KMS-11 (cell line): ENCODE measurements around the gene CEACAM8.
"Not testable (repeated sequence)": the region's sequence is repeated elsewhere in the genome, so short reads cannot be mapped to it uniquely, and the experiment has no call there.

Source experiments
- H2AFZ ChIP-seq: fragments of 200-600 bp; sonication (generic); 2 replicates; pipeline ENCODE4 v1.6.1; 2016; ENCODE audit warnings: antibody characterized with exemption, mixed run types, low read depth
- H3K27ac ChIP-seq: fragments of 200-600 bp; sonication (generic); 2 replicates; pipeline ENCODE4 v1.6.1; 2016; ENCODE audit warnings: mild to moderate bottlenecking, mixed run types
- H3K27me3 ChIP-seq: fragments of 200-600 bp; sonication (generic); 2 replicates; pipeline ENCODE4 v1.6.1; 2017; ENCODE audit warnings: mild to moderate bottlenecking, low read depth, mixed run types, moderate library complexity; ENCODE audit not compliant: insufficient read depth
- H3K36me3 ChIP-seq: fragments of 200-600 bp; sonication (generic); 2 replicates; pipeline ENCODE4 v1.6.1; 2017; ENCODE audit warnings: mild to moderate bottlenecking, mixed run types; ENCODE audit not compliant: insufficient read depth
- H3K4me1 ChIP-seq: fragments of 200-600 bp; sonication (generic); 2 replicates; pipeline ENCODE4 v1.6.1; 2016; ENCODE audit warnings: mild to moderate bottlenecking, low read depth, mixed run types; ENCODE audit not compliant: poor library complexity, severe bottlenecking
- H3K4me2 ChIP-seq: fragments of 200-600 bp; sonication (generic); 2 replicates; pipeline ENCODE4 v1.7.0; 2016; ENCODE audit warnings: mild to moderate bottlenecking, mixed run types
- H3K4me3 ChIP-seq: fragments of 200-600 bp; sonication (generic); IDR thresholded peaks from 2 replicates; pipeline ENCODE4 v1.6.1; 2017; ENCODE audit warnings: low read depth, low read length, mixed read lengths; ENCODE audit not compliant: insufficient read depth
- H3K79me2 ChIP-seq: fragments of 200-600 bp; sonication (generic); 2 replicates; pipeline ENCODE4 v1.6.1; 2016; ENCODE audit warnings: low read depth, mixed run types; ENCODE audit not compliant: insufficient read depth
- H3K9ac ChIP-seq: fragments of 200-600 bp; sonication (generic); 2 replicates; pipeline ENCODE4 v1.6.1; 2016; ENCODE audit warnings: mild to moderate bottlenecking, mixed run types
- H4K20me1 ChIP-seq: fragments of 200-600 bp; sonication (generic); 2 replicates; pipeline ENCODE4 v1.6.1; 2016; ENCODE audit warnings: mild to moderate bottlenecking, mixed run types; ENCODE audit not compliant: insufficient read depth
- CTCF ChIP-seq: fragments of 200-600 bp; sonication (generic); conservative IDR thresholded peaks from 2 replicates; pipeline ENCODE4 v1.6.1; 2017; ENCODE audit warnings: low read depth, mild to moderate bottlenecking, antibody characterized with exemption, low read length, moderate library complexity, mixed read lengths

The CEACAM8 gene

GRCh38 chr19:42542791-42543190 lies 51.9 kb downstream of the CEACAM8 start:
- no peaks in the 10 kb centered on the region for H3K27me3 ChIP-seq
- H3K4me1 ChIP-seq, result no peaks in the 10 kb centered on the region
- H3K4me3 ChIP-seq, result no peak overlapping the region
- no peak overlapping the region for H3K9ac ChIP-seq
- H3K79me2 ChIP-seq, result no peaks in the 10 kb centered on the region
- no peak for TF ChIP-seq CTCF
- no peaks in the 10 kb centered on the region for H3K36me3 ChIP-seq
- no peak overlapping the region for H3K27ac ChIP-seq
- H2AFZ ChIP-seq, result no peak overlapping the region
- H4K20me1 ChIP-seq, result no peaks in the 10 kb centered on the region
- no peak overlapping the region for H3K4me2 ChIP-seq

DNA sequence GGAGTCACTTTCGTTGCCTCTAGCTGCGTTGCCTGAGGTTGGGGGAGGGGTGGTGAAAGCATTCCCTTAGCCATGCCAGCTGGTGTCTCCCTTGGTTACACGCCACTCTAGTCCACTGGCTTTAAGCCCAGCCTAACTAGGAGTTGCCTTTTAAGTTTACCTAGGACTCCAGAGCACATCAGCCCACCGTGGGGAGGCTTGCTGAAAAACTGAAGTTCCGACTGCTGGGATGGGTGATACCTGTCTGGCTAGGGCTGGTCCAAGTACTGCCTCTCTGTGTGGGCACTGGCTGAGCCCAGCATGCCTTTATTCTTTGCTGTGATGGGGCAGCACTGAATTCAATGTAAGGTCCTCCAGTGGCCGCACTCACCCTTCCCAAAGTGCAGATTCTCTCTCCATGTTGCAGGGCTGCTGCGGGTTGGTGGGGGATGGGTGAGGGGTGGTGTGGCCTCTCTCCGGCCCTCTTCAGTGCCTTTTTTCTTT lies 54.6 kb downstream of the CEACAM8 start:
- no peak overlapping the region for H3K4me2 ChIP-seq
- no peak for TF ChIP-seq CTCF
- H3K27ac ChIP-seq, result no peak overlapping the region
- H4K20me1 ChIP-seq, result no peaks in the 10 kb centered on the region
- no peak overlapping the region for H2AFZ ChIP-seq
- no peaks in the 10 kb centered on the region for H3K27me3 ChIP-seq
- no peak overlapping the region for H3K4me3 ChIP-seq
- H3K9ac ChIP-seq, result no peak overlapping the region
- H3K79me2 ChIP-seq, result no peaks in the 10 kb centered on the region
- no peaks in the 10 kb centered on the region for H3K36me3 ChIP-seq
- no peaks in the 10 kb centered on the region for H3K4me1 ChIP-seq

DNA sequence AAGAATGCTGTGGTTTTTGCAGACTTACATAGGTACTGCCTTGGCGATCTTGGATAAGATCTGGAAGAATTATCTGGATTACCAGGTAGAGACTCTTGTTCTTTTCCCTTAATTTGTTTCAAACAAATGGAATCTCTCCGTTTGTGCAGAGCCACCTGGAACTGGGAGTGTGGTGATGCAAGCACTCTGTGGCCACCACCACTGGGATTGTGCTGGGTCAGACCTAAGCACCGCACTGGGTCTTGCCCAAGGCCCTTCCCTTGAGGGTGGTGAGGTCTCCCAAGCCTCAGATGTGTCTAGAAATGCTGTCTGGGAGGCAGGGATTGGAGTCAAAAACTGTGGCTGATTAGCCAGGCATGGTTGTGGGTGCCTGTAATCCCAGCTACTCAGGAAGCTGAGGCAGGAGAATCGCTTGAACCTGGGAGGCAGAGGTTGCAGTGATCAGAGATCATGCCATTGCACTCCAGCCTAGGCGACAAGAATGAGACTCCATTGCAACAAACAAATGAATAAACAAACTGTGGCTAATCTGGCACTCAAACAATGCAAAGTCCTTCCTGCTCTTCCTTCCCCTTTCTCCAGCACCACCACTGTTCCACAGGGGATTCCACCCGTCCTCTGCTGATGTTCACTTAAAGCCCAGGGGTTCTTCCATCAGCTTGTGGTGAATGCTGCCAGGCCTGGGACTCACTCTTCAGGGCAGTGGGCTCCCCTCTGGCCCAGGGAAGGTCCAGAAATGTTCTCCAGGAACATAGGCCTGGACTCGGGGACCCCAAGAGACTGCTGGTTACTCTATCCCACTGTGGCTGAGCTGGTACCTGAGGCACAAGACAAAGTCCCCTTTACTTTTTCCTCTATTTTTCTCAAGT lies 55.6 kb downstream of the CEACAM8 start:
- Histone ChIP-seq H2AFZ (no peak overlapping the region), H3K4me1 (no peaks in the 10 kb centered on the region), H3K9ac (no peak overlapping the region), H3K27me3 (no peaks in the 10 kb centered on the region), H3K36me3 (no peaks in the 10 kb centered on the region), H3K27ac (no peak overlapping the region), H3K79me2 (no peaks in the 10 kb centered on the region), H3K4me2 (no peak overlapping the region), H4K20me1 (no peaks in the 10 kb centered on the region), H3K4me3 (no peak overlapping the region)
- TF ChIP-seq CTCF, result no peak

DNA sequence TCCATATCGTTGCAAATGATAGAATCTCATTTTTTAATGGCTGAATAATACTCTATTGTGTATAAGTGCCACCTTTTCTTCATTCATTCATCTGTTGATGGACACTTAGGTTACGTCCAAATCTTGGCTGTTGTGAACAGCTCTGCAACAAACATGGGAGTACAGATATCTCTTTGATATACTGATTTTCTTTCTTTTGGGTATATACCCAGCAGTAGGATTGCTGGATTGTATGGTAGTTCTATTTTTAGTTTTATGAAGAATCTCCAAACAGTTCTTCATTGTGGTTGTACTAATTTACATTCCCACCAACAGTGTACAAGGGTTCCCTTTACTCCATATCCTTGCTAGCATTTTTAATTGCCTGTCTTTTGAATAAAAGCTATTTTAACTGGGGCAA lies 59.4 kb downstream of the CEACAM8 start:
- not testable (repeated sequence) for H3K36me3 ChIP-seq, H4K20me1 ChIP-seq, H2AFZ ChIP-seq, H3K27me3 ChIP-seq, H3K4me3 ChIP-seq, H3K4me2 ChIP-seq, H3K27ac ChIP-seq, H3K9ac ChIP-seq, H3K4me1 ChIP-seq, H3K79me2 ChIP-seq

- no peaks in the 10 kb centered on the region for H3K36me3 ChIP-seq
- no peak overlapping the region for H3K4me3 ChIP-seq
- no peaks in the 10 kb centered on the region for H3K79me2 ChIP-seq
- no peaks in the 10 kb centered on the region for H3K4me1 ChIP-seq
- H3K4me2 ChIP-seq, result no peak overlapping the region
- no peak overlapping the region for H2AFZ ChIP-seq
- H3K9ac ChIP-seq, result no peak overlapping the region
- H3K27ac ChIP-seq, result no peak overlapping the region
- TF ChIP-seq CTCF, result no peak
- no peaks in the 10 kb centered on the region for H3K27me3 ChIP-seq
- H4K20me1 ChIP-seq, result no peaks in the 10 kb centered on the region
Observed at GRCh38 chr19:42534391-42534790, 60.3 kb downstream of the CEACAM8 start.
